GM10266 (cell line): ENCODE measurements around the gene KRT36.

Experiments
- DNase-seq: peaks from one replicate; pipeline ENCODE4 v3.0.0; 2012; ENCODE audit errors: extremely low spot score
- CTCF ChIP-seq: IDR thresholded peaks from 2 replicates; pipeline ENCODE4 v1.5.1; 2012; ENCODE audit warnings: mild to moderate bottlenecking, low read depth; ENCODE audit not compliant: control insufficient read depth, insufficient read depth; ENCODE audit errors: missing control alignments

KRT36 gene

GRCh38 chr17:41534899-41535546 lies 45.3 kb upstream of the KRT36 start:
- DNase-seq = no peak
- no peak for TF ChIP-seq CTCF

- DNase-seq = no peak
- TF ChIP-seq CTCF = no peak
Measured at GRCh38 chr17:41533613-41534012, 43.9 kb upstream of the KRT36 start.

GRCh38 chr17:41532947-41533570 lies 43.3 kb upstream of the KRT36 start:
- TF ChIP-seq CTCF = no peak
- no peak for DNase-seq

- TF ChIP-seq CTCF = no peak
Measured at GRCh38 chr17:41531993-41532392, 42.3 kb upstream of the KRT36 start.

GRCh38 chr17:41530062-41531048 lies 40.6 kb upstream of the KRT36 start:
- no peak for DNase-seq
- TF ChIP-seq CTCF = no peak

More at GRCh38 chr17:41531993-41532392, 42.3 kb upstream of the KRT36 start:
- no peak for DNase-seq

- no peak for DNase-seq
- no peak for TF ChIP-seq CTCF
Measured at GRCh38 chr17:41529491-41529915, 39.8 kb upstream of the KRT36 start.
